HG03108 (cell line): ENCODE measurements around the gene RNU1-1.
"Not testable (repeated sequence)": the region's sequence is repeated elsewhere in the genome, so short reads cannot be mapped to it uniquely, and the experiment has no call there.

Experiments
- ATAC-seq: cut with Tn5 transposase; IDR thresholded peaks from one replicate; pipeline ENCODE4 v1.9.1; 2021; ENCODE audit warnings: moderate library complexity; ENCODE audit not compliant: unreplicated experiment

Gene RNU1-1

DNA sequence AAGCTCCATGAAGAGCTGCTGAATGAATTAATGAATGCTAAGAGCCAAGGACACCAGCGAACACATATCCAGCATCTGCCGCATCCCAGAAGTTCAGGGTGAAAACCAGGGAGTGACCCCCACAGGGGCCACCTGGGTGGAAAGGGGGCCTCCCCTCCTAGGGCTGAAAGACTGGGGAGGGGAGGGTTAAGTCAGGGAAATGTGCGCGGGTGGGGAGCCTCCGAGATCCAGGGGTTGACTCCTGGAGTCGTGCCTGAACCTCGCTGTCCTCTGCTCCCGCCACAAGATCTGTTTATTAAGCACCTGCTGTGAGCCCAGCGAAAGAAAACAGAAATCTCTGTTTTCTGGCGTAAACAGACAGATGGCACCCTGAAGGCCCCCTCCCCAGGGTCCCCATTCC lies 16.0 kb downstream of the RNU1-1 start:
- ATAC-seq: not testable (repeated sequence)

DNA sequence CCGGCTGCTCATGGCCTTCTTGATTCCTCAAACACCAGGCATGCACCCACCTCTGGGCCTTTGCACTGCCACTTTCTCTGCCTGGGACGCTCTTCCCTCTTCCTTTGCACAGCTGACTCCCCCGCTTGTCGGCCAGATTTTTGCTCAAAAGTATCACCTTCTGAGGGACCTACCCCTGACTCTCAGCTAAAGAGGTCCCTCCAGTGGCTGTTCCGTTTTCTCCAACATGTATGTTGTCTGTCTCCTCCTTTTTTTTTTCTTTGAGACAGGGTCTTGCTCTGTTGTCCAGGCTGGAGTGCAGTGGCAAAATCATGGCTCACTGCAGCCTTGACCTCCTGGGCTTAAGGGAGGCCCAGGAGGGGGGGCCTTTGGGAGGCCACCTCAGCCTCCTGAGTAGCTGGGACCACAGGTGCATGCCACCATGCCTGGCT lies 16.6 kb downstream of the RNU1-1 start:
- not testable (repeated sequence) for ATAC-seq

DNA sequence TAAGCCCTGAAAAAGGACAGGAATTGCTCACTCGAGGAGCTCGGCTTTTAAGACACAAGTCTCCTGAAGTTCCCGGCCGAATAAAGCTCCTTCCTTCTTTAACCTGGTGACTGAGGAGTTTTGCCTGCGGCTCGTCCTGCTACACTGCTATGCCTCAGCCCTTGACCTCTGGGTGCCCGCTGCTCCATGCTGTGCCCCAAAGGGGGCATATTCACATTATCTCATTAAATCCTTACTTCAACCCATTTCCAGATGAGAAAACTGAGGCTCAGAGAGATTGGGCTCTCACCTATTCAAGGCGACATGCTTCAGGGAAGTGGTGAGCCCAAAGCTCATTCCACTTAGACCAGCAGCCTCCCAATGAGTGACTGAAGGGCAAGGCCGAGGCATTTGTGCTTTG lies 20.4 kb downstream of the RNU1-1 start:
- ATAC-seq: not testable (repeated sequence)

GRCh38 chr1:16492937-16493336 lies 21.1 kb downstream of the RNU1-1 start:
- not testable (repeated sequence) for ATAC-seq

DNA sequence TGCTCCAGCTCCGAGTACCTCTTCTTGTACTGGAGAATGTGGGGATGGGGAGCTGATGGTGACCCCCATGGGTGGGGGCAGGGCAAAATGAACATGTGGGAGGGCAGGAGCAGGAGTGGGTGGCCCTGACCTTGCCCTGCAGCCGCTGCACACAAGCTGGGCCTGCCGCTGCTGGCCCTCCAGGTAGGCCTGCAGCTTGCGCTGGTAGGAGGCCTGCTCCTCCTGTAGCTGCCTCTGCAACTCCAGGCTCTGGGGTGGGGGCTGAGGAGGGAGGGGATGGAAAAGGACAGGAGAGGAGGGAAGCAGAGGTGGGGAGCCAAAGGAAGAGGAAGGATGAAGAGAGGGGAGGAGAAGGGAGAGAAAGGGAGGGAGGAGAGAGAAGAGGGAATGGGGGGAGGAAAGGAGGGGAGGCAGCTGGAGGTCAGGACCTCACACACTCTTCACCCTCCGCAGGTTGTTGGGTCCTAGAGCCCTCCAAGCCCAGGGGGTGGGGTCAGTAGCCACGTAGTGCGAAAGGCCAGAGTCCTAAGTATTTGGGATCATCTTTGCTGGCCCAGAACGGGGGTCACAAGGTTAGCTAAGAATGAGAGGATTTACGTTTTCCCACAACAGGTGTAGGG lies 22.9 kb downstream of the RNU1-1 start:
- no peak for ATAC-seq

GRCh38 chr1:16489195-16489880 lies 24.7 kb downstream of the RNU1-1 start:
- ATAC-seq: not testable (repeated sequence)

DNA sequence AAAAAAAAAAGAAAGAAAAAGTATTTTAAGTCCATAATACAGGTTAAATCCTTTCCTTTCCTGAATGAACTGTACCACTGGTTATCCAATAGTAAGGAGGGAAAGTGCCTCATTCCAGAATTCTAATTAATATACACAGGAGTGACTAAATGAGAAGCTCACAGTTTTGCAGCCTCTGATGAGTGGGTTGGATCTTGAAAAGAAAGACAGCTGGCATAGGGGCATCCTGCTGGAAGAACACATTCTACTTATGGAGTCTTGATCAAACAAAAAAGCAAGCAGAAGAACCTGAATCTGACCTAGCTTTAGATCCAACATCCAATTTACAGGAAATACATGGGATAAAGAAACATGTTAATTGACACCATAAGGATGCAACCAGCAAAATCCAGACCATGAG lies 27.1 kb downstream of the RNU1-1 start:
- not testable (repeated sequence) for ATAC-seq

- not testable (repeated sequence) for ATAC-seq
Observed at GRCh38 chr1:16486316-16486715, 27.8 kb downstream of the RNU1-1 start.

DNA sequence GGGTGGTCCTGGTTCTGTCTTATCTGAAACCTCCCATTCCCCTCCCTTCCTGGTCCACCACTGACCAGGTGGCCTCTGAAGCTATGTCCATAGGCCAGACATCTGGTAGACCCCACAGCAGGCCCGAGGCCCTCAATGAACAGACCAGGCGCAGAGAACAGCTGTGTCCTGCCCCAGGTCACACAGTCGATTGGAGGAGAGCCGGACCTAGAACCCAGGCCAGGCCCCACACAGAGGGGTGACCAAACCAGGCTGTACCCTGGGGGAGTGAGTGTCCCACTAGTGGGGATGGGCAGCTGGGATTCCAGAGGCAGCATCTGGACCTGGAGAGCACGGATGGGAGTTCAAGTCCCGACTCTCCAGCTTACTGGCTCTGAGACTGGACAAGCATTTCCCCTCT lies 29.2 kb downstream of the RNU1-1 start:
- no peak for ATAC-seq

DNA sequence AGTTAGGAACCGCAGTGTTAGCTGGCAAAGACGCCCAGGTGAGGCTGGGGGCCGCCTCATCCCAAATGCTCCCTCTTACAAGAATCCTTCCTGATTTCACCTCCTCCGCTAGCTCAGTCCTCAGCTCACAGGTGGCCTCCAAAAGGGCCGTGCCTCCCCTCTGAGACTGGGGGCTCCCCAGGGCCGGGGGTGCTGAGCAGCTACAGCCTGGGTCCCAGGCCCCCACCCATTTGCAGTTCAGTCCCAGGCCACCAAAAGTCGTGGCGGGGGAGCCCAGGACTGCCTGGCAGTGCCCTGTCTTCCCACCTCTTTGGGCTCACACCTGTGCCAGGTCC lies 29.6 kb downstream of the RNU1-1 start:
- no peak for ATAC-seq

DNA sequence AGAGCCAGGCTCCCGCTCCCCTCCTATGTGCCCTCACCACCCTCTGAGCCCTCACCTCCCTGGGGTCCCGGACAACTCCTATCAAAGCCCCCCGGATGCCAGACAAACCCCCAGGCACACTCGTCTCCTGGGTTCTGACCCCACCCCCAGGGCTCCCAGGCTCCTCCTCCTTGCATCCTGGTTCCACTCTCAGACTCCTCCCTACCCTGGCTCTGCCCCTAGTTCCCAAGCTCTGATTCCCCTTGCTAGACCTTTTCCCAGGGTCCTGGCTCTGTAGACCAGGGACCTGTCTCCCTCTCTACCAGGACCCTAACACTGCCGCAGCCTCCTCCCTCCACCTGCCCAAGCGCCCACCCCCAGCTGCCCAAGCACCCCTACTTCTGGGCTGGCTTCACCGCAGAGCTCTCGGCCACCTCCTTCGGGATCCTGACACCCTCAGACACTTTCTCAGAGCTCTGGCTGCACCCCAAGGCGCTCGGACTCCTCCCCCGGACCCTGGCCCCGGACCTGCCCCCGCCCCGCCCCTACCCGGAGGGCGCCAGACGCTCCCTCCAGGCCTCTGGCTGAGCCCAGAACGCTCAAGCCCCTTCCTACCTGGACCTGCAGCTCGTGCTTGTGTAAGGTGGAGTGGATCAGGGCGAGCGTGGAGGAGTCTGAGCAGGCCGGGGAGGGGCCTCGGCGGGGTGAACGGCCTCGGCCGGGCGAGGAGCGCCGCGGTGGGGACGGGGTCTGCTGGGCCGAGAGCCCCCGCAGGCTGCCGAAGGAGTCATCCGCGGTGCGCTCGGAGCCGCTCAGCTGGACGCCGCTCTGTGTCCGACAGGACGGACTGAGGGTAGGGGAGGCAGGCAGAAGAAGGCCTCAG lies 30.2 kb downstream of the RNU1-1 start:
- ATAC-seq: not testable (repeated sequence)

- ATAC-seq: not testable (repeated sequence)
Observed at GRCh38 chr1:16483146-16483545, 30.9 kb downstream of the RNU1-1 start.

- ATAC-seq: no peak
Observed at GRCh38 chr1:16478091-16478490, 36.0 kb downstream of the RNU1-1 start.

DNA sequence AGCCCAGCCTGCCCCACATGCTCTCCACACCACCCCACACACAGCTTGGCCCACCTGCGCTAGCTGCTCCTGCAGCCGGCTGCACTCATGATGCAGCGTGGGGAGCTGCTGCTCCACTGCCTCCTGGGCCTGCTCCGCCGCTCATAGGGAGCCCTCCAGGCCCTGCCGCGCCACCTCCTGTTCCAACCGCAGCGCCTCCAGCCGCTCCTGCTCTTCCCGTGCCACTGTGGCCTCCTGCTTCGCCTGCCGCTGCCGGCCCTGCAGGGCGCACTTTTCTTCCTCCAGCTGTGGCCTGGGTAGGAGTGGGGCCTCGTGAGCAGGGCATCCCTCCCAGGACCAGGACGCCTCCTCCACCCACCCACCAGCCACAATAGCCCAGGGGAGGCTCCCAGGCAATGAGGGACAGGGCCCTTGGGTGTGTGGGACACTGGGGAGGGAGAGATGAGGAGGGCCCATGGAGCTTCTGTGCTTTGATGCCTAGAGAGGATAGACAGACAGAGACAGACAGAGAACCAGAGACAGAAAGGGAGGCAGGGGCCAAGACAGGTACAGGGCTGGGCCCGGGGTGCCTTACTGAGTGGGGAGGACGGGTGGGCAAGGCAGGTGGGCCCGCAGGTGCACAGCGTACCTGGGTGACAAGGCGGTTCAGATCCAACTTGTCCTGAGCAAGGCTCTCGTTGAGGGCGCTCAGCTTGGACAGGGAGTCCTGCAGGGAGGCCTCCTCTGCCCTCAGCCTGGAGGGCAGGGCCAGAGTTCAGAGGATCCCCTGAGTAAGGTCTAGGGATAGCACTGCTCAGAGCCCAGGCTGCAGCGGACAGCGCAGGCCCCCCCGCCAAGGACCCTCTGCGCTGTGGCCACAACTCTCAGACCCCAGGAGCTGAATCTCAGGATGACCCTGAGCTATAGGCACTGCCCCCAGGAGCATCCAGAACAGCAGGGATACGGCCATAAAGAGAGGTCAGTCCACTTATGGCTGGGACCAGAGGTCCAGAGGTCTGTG lies 38.0 kb downstream of the RNU1-1 start:
- not testable (repeated sequence) for ATAC-seq

GRCh38 chr1:16474891-16475290 lies 39.2 kb downstream of the RNU1-1 start:
- ATAC-seq: not testable (repeated sequence)

GRCh38 chr1:16474166-16474800 lies 39.8 kb downstream of the RNU1-1 start:
- ATAC-seq: no peak

DNA sequence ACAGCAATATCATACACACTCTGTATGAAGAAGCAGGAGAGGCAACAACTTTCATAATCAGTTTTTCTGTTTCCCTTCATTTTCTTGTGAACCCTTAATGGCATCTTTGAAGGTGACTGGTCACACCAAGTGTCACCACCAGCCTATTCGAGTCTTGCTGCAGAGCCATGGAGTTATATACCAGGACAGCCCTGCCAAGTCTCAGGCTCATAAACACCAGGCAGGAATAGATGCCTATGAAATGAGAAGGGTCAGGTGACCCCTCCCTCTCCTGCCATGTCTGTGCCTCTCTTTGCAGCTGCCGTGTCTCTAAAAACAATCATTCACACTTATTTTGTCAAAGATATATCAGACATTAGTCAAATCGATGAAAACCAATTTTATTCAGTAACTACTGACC lies 45.5 kb downstream of the RNU1-1 start:
- ATAC-seq: no peak

DNA sequence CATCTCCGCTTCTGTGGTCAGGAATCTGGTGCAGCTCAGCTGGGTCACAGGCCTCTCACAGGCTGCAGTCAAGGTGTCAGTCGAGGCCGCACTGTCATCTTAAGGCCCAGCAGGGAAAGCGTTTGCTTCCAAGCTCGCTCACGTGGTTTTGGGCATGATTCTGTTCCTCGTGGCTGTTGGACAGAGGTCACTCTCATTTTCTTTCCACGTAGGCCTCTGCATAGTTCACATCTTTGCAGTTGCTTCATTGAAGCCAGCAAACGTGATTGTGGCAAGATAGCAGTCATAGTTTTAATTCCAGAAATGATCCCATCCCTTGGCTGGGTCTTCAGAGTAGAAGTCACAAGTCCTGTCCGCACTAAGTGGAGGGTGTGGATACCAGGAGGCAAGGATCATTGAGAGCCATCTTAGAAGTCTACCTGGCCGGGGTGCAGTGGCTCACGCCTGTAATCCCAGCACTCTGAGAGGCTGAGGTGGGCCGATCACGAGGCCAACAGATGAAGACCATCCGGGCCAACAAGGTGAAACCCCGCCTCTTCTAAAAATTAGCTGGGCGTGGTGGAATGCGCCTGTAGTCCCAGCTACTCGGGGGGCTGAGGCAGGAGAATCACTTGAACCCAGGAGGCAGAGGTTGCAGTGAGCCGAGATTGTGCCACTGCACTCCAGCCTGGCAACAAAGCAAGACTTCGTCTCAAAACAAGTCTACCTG lies 49.0 kb downstream of the RNU1-1 start:
- ATAC-seq: no peak
